GM12874 (cell line): ENCODE measurements around the gene ERFE.

ENCODE experiments used
- TF ChIP-seq, protein P1 (sequence below): IDR thresholded peaks from 2 replicates; pipeline ENCODE4 v1.5.1; 2011; ENCODE audit warnings: low read depth, mild to moderate bottlenecking, control low read depth, low read length, moderate library complexity; ENCODE audit not compliant: insufficient read depth

ERFE gene

DNA sequence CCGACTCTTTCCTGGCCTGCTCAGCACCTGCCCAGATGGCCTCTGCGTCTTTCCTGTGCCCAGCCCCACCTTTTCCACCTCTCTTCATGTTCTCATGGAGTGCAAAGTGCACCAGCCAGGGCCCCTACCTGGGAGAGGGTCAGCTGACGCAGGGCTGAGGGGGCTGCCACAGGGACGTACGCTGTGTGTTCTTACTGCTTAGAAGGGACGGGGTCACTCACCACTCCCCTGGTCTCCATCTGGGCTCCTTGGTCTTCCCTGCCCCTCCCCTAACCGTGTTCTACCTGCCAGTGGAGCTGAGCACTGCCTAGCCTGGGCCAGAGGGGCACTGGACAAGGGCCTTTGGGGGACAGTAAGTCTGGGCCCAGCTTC is 8.6 kb downstream of the ERFE start:
- TF ChIP-seq, protein P1, sequence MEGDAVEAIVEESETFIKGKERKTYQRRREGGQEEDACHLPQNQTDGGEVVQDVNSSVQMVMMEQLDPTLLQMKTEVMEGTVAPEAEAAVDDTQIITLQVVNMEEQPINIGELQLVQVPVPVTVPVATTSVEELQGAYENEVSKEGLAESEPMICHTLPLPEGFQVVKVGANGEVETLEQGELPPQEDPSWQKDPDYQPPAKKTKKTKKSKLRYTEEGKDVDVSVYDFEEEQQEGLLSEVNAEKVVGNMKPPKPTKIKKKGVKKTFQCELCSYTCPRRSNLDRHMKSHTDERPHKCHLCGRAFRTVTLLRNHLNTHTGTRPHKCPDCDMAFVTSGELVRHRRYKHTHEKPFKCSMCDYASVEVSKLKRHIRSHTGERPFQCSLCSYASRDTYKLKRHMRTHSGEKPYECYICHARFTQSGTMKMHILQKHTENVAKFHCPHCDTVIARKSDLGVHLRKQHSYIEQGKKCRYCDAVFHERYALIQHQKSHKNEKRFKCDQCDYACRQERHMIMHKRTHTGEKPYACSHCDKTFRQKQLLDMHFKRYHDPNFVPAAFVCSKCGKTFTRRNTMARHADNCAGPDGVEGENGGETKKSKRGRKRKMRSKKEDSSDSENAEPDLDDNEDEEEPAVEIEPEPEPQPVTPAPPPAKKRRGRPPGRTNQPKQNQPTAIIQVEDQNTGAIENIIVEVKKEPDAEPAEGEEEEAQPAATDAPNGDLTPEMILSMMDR = no peak

DNA sequence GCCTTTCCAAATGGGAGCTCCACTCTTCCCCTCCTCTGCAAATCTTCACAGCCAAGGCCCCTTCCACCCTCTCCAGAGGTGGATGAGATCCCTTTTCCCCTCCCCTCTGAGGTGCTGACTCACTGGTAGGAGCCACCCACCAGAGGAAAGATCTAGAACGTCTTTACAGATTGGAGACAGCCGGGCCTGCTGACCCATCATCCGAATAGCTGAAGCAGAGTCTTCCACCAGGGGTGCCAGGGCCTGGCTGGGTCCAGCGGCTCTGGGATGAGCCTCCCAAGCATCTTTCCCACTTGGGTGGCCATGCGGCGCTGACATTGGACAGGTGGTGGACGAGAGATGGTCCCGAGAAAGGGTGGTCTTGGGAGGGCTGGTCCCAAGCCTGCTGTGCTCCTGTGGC is 9.0 kb downstream of the ERFE start:
- TF ChIP-seq, protein P1 = no peak

DNA sequence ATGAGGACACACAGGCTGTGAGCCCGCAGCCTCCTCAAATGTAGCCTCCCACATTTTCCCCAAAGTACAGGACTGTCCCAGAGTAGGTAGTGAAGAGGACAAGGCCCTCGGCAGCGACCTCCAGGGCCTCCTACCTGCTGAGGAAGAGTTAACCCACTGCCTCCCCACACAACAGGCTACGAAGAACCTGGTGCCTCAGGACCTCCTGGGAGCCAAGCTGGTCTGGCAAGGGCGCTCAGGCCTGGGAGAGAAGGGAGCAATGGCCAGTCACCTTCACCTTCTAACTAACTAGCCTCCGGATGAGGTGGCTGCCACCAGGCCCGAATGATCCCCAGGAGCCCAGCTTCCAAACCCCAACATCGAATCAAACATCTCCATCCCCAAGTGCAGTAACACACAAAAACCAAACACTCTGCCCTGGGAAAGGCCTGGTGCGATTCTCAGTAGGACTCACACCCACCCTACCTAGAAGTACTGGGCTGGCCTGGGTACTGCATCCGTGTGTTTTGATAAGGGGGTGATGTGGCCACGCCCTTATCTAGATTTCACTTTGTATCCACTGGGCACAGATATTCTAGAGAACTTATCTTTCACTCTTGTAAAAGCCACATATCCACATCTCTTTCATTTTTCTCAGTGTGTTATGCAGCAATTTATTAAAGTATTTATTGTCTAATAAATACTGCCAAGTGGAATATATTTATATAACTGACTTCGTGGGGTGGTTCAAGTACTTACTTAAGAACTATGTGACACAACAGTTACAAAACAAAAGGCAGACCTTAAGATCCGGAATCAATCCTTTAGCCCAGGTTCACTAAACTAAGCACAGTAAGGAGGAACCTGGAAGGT is 9.7 kb downstream of the ERFE start:
- TF ChIP-seq, protein P1 = no peak

DNA sequence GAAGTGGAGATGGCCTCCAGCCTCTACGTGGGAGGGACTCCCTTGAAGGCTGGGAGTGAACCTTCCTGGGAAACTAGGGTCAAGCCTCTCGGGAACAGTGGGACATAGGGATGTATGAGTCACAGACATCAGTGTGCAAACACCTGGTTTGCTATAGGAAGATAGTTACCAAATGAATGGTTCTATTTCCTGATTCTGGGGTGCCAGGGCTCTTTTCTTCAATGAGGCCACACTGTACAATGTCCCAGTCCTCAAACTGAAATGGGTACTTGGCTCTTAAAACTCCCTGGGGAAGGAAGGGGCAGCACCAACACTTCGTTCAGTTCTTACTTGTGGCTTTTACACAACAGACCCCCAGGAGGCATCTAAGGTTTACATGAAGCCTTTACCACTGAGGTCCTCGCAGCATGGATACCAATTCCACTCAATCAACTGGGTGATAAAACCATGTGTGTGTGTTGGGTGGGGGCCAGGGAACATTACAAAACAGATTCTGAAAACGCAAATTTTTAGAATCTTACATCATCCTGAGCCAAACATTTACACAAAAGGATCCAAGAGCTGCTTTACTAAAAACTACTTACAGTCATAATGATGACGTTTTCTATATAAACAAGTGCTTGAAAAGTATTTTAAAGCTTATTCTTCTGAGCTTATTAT is 10.4 kb downstream of the ERFE start:
- TF ChIP-seq, protein P1 = no peak

DNA sequence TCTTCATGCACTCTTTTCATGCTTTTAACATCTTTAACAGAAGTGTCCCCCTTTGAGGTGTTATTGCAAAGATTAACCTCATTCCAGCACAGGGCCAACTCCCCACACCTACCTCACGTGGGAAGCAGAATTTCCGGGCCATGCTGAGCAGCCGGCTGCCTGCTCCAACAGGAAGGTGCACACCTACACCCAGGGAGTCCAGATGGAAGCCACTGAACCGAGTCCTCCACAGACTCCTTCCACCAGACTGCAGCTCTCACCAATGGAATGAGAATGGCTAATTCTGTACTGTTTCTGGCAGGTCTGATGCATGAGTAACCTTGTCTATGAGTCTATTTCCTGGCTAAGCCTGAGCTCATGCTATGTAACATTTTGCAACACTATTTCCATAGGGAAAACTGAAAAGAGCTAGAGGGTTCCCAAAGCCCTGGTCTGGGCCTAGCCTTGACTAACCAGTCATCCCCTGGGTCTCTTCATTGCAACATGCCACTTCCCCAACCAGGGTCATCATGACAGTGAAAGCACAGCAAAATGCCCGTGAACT is 11.0 kb downstream of the ERFE start:
- TF ChIP-seq, protein P1 = no peak

DNA sequence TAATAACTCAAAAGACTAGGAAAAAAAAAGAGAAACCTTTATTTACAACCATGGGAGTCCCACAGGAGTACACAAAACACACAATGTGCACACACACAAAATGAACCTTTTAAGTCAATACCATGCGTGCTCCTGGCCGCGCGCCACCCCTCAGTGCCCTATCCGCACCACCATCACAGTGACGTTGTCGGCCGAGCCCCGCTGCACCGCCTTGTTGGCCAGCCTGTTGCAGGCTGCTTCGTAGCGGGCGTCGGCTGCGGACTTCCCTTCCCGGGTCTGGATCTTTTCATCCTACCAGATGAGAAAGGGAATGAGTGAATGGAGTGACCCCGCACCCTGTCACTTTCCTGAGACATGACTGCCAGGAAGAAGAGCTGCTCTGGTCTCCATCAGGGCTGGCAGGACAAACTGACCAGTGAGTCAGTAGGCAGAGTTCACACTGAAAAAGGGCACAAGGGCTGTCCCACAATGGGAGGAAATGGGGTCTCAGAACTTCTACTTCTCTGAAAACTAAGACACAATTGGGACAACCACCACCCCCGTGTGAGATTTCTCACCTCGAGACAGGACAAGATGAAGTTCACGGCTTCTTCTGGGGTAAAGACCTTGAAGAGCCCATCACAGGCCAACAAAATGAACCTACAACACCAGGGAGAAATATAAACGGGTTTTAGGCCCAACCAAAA is 11.8 kb downstream of the ERFE start:
- TF ChIP-seq, protein P1 = no peak
